Measurements from ENCODE around the gene UST.
"Not testable (repeated sequence)": the region's sequence is repeated elsewhere in the genome, so short reads cannot be mapped to it uniquely, and the experiment has no call there.

UST gene

DNA sequence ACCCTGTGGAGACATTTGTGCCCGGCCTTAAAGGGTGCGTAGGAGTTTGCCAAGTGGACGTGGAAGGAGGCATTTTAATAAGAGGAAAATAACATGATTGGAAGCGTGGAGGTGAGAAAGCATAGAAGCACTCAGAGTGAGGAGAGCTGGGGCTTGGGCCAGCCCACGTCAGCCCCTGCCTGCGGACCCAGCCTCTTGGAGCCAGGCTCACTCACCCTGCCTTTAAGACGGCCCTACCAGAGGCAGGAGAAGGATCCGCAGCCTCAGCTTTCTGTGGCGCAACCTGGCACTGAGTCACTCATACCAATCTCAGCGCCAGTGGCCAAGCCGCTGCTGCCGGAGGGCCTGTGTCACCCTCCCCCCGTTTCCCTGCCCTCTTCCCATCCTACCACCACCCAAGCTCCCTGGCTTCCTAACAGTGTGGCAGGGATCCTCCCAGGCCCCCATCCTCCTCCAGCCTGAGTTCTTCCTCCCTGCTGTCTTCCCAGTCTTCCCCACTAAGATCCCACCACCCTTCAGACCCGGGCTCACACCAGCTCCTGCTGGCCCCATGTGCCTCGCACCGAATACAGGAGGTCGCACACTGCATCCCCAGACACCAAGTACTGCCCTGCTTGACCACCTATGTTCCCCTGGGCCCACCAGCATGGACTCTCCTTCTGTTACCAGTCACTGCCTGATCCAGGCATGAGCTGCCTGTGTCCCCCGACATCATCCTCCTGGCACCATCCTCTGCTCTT is 285.2 kb downstream of the UST start:
- no peak for DNase-seq (ENCODE audit: low read depth in 1 of 2, low spot score in 1 of 2)

GRCh38 chr6:149032599-149033405 is 286.0 kb downstream of the UST start:
- DNase-seq (ENCODE audit: low read depth in 1 of 2, low spot score in 1 of 2), result peak; percentile 28 to 67

GRCh38 chr6:149033454-149033853 is 286.6 kb downstream of the UST start:
- DNase-seq (ENCODE audit: low read depth in 1 of 2, low spot score in 1 of 2), result no peak

DNA sequence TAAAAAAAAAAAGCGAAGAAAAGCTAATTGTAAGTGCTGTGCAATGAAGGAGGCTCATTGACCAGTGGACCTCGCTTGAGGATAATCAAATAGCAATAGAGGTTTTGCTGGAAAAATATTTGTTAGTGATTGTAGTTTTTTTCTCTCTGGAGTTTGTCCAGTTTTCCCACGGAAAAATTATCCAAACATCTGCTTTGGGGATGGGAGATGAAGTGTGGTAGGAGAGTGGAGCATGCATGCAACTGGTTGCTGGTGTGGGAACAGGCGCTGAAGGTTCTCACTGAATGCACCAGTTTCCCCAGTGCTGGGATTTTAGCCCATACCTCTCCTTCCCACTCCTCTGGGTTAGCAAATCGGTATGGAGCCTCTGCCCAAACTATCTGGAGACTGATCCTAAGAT is 288.9 kb downstream of the UST start:
- no peak for DNase-seq (ENCODE audit: low read depth in 1 of 2, low spot score in 1 of 2)

- DNase-seq (ENCODE audit: low read depth in 1 of 2, low spot score in 1 of 2), result no peak
Observed at GRCh38 chr6:149037051-149037671, 290.3 kb downstream of the UST start.

DNA sequence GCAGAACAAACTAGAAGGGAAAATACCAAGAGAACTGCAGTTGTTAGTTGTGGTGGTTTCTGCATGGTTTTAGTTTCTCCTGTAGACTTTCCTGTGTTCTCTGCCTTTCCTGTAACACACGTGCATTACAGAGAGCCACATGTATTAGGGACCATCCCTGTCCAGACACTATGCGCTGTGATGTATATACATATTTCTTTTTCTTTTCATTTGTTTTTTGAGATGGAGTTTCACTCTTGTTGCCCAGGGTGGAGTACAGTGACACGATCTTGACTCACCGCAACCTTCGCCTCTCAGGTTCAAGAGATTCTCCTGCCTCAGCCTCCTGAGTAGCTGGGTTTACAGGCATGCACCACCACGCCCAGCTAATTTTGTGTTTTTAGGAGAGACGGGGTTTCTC is 292.2 kb downstream of the UST start:
- DNase-seq (ENCODE audit: low read depth in 1 of 2, low spot score in 1 of 2), result not testable (repeated sequence)

DNA sequence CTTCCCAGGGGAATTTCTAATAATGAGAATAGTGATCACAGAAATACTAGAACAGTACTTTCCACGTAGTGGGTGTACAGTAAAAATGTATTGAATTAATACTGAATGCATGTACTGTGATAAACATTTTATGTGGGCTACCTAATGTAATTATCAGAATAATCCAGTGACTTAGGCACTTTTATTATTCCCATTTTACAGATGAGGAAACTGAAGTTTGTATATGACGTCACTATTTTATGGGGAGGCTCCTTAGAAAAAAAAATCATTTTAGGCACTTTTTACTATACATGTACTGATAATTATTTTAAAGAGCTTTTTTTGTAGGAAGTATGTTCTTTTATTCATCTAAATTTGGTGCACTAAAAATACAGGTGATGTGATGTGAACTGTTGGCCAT is 295.1 kb downstream of the UST start:
- no peak for DNase-seq (ENCODE audit: low read depth in 1 of 2, low spot score in 1 of 2)

- DNase-seq (ENCODE audit: low read depth in 1 of 2, low spot score in 1 of 2), result no peak
Observed at GRCh38 chr6:149043476-149044130, 296.8 kb downstream of the UST start.

- DNase-seq (ENCODE audit: low read depth in 1 of 2, low spot score in 1 of 2), result no peak
Observed at GRCh38 chr6:149044528-149044927, 297.7 kb downstream of the UST start.

- DNase-seq (ENCODE audit: low read depth in 1 of 2, low spot score in 1 of 2), result no peak
Observed at GRCh38 chr6:149045404-149045803, 298.6 kb downstream of the UST start.

DNA sequence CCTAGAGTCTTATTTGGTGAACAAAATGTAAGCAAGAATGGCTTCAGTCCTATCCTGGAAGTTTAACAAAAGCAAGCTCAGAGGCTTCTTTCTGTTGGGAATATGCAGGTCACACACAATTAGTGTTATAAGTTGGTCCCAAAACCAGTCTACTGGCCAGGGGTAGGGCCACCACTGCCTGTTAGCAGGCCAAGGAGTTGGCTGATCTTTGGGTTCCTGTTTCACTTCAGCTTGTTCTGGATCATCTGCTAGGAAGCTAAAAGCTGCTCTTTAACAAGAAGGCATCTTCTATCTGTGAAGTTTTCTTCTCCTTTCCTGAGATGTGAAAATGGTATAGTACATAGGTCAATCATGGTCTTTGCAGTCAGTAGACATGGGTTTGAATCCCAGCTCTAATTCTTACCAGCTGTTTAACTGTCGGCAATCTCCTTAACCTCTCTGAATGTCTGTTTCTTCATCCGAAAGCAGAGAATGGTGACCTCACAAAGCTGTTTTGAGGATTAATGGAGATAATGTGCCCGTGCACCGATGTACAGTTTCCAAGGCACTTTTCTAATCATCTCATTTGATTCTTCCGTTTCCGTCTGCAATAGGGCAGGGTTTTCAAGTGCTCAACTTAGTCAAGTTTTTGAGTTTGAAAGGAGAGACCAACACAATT is 299.5 kb downstream of the UST start:
- no peak for DNase-seq (ENCODE audit: low read depth in 1 of 2, low spot score in 1 of 2)

GRCh38 chr6:149046822-149047246 is 300.0 kb downstream of the UST start:
- no peak for DNase-seq (ENCODE audit: low read depth in 1 of 2, low spot score in 1 of 2)

DNA sequence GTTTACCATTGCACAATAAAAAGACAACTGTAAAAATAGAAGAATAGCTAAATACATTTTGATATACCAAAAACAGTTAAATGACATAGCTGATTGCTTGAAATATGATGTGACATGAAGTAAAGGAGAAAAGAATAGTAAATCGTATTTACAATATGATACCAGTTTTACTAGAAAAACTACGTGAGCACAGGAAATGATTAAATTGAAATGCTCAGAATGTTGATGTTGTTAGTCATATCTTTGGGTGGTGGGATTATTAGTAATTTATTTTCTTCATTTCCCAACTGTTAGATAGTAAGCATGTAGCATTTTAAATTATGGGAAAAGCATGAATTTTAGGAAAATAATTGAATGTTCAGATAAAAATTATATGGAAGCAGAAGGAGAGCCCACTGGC is 302.4 kb downstream of the UST start:
- no peak for DNase-seq (ENCODE audit: low read depth in 1 of 2, low spot score in 1 of 2)

GRCh38 chr6:149050160-149050559 is 303.3 kb downstream of the UST start:
- no peak for DNase-seq (ENCODE audit: low read depth in 1 of 2, low spot score in 1 of 2)

DNA sequence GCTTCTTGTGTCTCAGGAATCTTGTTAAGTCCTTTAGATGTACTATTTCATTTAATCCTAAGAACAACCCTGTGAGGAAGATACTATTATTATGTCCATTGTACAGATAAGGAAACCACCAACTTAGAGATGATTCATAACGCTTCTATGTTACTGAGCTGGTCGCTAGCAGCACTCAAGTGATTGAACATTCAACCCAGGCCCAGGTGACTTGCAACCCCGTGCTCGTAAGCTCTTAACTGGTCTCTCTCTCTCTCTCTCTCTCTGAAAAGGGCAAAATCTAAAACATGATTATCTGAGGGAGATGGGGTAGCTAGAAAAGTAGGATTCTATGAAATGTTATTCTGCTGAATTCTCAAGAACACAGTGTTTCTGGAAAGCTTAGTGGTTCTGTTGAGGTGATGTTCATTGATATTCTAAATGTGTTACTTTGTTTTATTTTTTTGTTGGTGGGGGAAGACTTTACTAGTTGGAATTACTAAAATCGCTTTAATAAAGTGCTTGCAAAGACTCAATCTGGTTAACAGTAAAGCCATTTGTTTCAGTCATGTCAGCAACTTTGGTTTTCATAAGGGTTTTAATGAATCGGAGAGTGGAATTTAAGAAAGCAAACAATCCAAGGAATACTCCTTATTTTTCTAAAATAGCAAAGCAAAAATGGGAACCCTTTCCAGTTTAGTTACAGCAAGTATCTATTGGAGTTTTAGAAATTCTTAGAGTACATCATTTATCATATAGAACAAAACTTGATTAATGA is 305.7 kb downstream of the UST start:
- DNase-seq (ENCODE audit: low read depth in 1 of 2, low spot score in 1 of 2), result no peak

- DNase-seq (ENCODE audit: low read depth in 1 of 2, low spot score in 1 of 2), result no peak
Observed at GRCh38 chr6:149053848-149054558, 307.2 kb downstream of the UST start.

DNA sequence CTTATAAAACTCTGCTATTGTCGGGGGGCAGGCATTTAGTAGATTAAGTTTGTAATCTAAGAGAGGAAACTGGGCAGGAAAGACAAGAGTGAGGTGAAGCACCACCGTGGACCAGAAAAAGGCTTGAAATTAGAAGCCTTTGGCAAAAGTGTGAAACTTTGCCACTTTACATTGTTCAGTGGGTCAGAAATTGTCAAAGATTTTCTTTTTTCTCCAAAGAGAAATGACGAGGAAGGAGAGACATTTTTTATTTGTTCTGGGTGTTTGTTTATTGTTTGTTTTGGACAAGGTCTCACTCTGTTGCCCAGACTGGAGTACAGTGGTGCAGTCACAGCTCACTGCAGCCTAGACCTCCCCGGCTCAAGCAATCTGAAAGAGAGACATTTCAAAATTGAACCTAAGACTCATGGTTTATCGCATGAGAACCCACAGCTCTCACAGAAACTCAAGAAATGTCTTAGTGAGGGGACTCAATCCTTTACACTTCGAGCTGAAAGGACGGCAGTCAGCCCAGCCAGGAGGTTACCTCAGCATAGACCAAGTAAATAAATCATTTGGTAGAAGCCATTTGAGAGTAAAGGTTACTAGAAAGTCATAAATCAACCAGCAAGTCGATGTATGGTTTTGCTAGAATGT is 307.8 kb downstream of the UST start:
- no peak for DNase-seq (ENCODE audit: low read depth in 1 of 2, low spot score in 1 of 2)

GRCh38 chr6:149055195-149055899 is 308.5 kb downstream of the UST start:
- no peak for DNase-seq (ENCODE audit: low read depth in 1 of 2, low spot score in 1 of 2)
